Mucosa of rectum (tissue), 2 donors: Measurements from ENCODE around the gene ARHGAP15.

Source experiments
- H3K27ac ChIP-seq, 2 donors: one replicate each; pipeline ENCODE4 v1.7.0; 2013; ENCODE audit warnings: inconsistent platforms in 2 of 2, low read depth in 2 of 2, low read length in 2 of 2
- H3K27me3 ChIP-seq, 2 donors: one replicate each; pipeline ENCODE4 v1.7.0; 2013; ENCODE audit warnings: low read length in 2 of 2; ENCODE audit not compliant: control insufficient read depth in 2 of 2, insufficient read depth in 2 of 2
- H3K36me3 ChIP-seq, 2 donors: one replicate each; pipeline ENCODE4 v1.7.0; 2013; ENCODE audit warnings: low read length in 2 of 2; ENCODE audit not compliant: control insufficient read depth in 2 of 2, insufficient read depth in 2 of 2
- H3K4me1 ChIP-seq, 2 donors: one replicate each; pipeline ENCODE4 v1.7.0; 2013; ENCODE audit warnings: low read length in 2 of 2, mild to moderate bottlenecking in 1 of 2; ENCODE audit not compliant: control insufficient read depth in 2 of 2, insufficient read depth in 2 of 2
- H3K4me3 ChIP-seq, 2 donors: one replicate each; pipeline ENCODE4 v1.7.0; 2013; ENCODE audit warnings: low read length in 2 of 2
- H3K9ac ChIP-seq, 2 donors: one replicate each; pipeline ENCODE4 v1.7.0; 2013; ENCODE audit warnings: low read length in 2 of 2, low read depth in 1 of 2, mild to moderate bottlenecking in 1 of 2
- H3K9me3 ChIP-seq, 2 donors: one replicate each; pipeline ENCODE4 v1.7.0; 2013; ENCODE audit warnings: low read length in 2 of 2; ENCODE audit not compliant: control insufficient read depth in 2 of 2
- donor health status: healthy.
- donor health status: Normal muscosa, but diverticular disease.

Gene ARHGAP15

DNA sequence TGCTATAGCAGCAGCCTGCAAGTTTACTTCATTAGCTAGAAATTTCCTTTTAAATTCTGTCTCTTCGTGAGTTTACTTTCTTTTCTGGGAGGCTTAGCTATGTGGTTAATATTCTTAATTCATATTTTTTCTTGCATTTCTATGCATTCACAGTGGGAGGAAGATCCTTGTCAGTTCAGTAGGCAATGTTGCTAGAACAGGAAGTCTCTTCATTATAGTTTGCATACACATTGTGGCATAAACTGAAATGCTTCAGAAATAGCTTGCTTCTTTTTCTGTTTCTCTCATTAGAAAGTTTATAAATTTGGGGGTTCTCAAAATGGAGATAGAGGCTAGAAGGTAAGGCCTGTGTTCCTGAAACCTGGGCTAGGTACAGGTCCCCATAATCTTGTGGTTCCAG is 8.1 kb upstream of the ARHGAP15 start:
- Histone ChIP-seq H3K4me1 (no peaks in the 10 kb centered on the region), H3K9ac (no peak overlapping the region), H3K27me3 (no peaks in the 10 kb centered on the region), H3K36me3 (no peaks in the 10 kb centered on the region), H3K4me3 (no peak overlapping the region), H3K9me3 (no peaks in the 10 kb centered on the region), H3K27ac (no peak overlapping the region)

DNA sequence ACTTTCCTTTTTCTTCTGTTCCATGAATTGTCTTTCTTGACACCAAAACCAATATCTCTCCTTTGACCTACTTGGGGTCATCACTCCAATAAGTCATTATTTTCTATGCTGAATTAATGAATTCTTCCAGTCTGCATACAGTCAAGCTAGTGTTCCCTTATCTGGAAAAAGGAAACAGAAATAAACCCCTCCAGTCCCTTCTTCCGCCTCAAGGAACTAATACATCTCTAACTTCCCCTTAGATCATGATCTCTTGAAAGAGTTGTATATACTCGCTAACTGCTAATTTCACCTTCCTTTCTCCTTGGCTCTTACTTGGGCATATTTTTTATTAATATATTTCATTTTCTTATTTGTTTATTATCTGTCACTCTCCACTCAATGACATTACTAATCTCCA is 7.3 kb upstream of the ARHGAP15 start:
- Histone ChIP-seq H3K9me3 (no peaks in the 10 kb centered on the region), H3K27me3 (no peaks in the 10 kb centered on the region), H3K4me1 (no peaks in the 10 kb centered on the region), H3K27ac (no peak overlapping the region), H3K4me3 (no peak overlapping the region), H3K36me3 (no peaks in the 10 kb centered on the region), H3K9ac (no peak overlapping the region)

DNA sequence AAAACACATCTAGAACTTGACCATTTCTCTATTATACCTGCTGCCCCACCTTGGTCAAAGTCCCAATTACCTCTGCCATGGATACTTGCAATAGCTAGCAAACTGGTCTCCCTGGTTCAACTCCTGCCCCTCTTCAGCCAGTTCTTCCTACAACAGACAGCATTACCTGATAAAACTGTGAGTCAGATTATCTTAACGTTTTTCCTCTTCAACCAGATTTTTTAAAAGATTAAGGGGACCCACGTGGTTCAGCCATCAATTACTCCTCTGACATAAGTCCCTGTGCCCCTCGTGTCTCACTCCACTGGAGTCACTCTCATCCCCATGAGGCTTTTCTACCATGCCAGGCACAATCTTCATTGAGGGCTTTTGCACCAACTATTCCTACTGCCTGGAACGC is 5.3 kb upstream of the ARHGAP15 start:
- Histone ChIP-seq H3K27ac (no peak overlapping the region), H3K4me3 (no peak overlapping the region), H3K9ac (no peak overlapping the region), H3K36me3 (no peaks in the 10 kb centered on the region), H3K4me1 (no peaks in the 10 kb centered on the region), H3K9me3 (no peaks in the 10 kb centered on the region), H3K27me3 (no peaks in the 10 kb centered on the region)

DNA sequence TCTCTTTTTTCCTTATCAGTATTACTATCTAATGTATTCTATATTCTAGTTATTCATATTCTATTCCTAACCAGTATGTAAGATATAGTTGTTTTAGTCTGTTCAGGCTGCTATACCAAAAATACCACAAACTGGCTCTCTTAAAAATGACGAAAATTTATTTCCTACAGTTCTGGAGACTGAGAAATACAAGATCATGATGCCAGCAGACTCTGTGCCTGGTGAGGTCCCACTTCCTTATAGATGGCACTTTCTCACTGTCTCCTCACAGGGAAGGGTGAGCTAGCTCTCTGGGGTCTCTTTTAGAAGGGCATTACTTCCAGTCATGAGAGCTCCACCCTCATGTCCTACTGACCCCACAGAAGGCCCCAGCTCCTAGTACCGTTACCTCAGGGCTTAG is 4.8 kb upstream of the ARHGAP15 start:
- H3K27me3 ChIP-seq, result no peaks in the 10 kb centered on the region
- no peaks in the 10 kb centered on the region for H3K9me3 ChIP-seq
- no peaks in the 10 kb centered on the region for H3K4me1 ChIP-seq

GRCh38 chr2:143125717-143126116 is 3.5 kb upstream of the ARHGAP15 start:
- no peak overlapping the region for H3K4me3 ChIP-seq
- no peaks in the 10 kb centered on the region for H3K27me3 ChIP-seq
- no peaks in the 10 kb centered on the region for H3K9me3 ChIP-seq
- H3K9ac ChIP-seq, result no peak overlapping the region
- no peaks in the 10 kb centered on the region for H3K4me1 ChIP-seq
- H3K27ac ChIP-seq, result no peak overlapping the region
- no peaks in the 10 kb centered on the region for H3K36me3 ChIP-seq

More for the DNA sequence above, 4.8 kb upstream of the ARHGAP15 start:
- Histone ChIP-seq H3K9ac (no peak overlapping the region), H3K36me3 (no peaks in the 10 kb centered on the region), H3K27ac (no peak overlapping the region), H3K4me3 (no peak overlapping the region)

DNA sequence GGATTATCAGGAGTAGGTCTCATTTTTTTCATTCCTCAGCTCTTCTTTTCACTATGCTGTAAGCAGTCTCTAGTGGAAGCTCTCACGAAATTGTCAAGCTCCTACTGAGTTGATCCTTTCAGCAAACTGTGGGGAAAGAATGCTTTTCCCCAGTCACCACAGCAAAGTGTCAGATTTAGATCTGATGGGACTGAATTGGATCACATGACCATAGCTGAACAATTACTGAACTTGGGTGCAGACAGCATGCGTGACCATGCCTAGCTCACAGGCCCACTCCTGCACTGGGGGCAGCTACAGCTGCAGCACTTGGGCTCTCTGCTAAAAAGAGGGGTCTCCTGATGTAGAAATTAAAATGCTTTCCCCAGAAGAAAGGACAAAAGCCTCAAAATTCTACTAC is 3.1 kb downstream of the ARHGAP15 start:
- Histone ChIP-seq H3K9me3 (no peaks in the 10 kb centered on the region), H3K27ac (no peak overlapping the region), H3K4me3 (no peak overlapping the region), H3K4me1 (no peaks in the 10 kb centered on the region), H3K36me3 (no peaks in the 10 kb centered on the region), H3K27me3 (no peaks in the 10 kb centered on the region), H3K9ac (no peak overlapping the region)

GRCh38 chr2:143133783-143134182 is 4.6 kb downstream of the ARHGAP15 start:
- H3K4me3 ChIP-seq, result no peak overlapping the region
- no peaks in the 10 kb centered on the region for H3K27me3 ChIP-seq
- H3K9me3 ChIP-seq, result no peaks in the 10 kb centered on the region
- no peaks in the 10 kb centered on the region for H3K36me3 ChIP-seq
- H3K9ac ChIP-seq, result no peak overlapping the region
- H3K4me1 ChIP-seq, result no peaks in the 10 kb centered on the region
- H3K27ac ChIP-seq, result no peak overlapping the region

DNA sequence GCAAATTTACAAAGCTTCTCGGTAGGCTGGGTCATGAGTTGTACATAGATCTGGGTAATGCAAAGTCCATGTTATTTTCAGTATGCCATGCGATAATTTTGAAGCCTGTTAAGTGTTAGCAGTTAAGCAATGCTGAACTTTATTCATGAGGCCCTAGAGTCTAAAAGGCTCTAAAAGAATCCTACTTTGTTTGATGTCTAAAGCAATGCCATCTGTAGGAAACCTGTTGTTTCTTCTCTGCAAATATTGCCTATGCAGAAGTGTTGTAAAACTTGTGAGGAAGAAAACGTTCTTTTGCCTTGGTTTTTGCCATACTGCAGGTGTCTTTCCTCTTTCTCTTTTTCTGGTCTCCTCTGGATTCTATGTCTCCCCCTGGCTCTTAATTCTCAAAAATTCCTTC is 9.1 kb downstream of the ARHGAP15 start:
- H3K27ac ChIP-seq, result no peak overlapping the region
- no peaks in the 10 kb centered on the region for H3K27me3 ChIP-seq

DNA sequence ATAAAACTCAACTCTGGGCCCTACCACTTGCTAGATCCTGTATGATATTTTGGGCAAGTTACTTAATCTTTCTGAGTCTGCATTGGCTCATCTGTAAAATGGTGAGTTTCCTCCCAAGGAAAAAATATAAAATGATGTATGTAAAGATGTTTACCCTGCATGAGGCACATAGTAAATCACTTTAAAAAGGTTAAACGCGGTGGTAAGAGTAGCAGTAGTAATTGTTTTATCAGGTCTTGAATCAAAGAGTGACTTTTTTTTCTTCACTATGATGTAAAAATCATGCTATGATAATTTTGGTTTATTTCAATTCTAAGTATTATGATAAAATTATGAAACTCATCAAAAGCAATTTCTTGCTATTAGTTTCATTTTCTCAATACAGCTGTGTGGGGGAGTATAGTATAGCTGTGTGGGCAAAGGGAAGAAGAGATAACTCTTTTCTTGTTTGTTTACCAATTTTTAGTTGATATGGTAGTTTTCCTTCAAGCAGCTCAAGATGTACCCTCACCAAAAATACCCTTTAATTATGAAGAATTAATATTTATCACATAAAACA is 10.7 kb downstream of the ARHGAP15 start:
- no peaks in the 10 kb centered on the region for H3K27me3 ChIP-seq
- no peaks in the 10 kb centered on the region for H3K9me3 ChIP-seq
- H3K9ac ChIP-seq, result no peak overlapping the region
- no peaks in the 10 kb centered on the region for H3K4me1 ChIP-seq
- H3K4me3 ChIP-seq, result no peak overlapping the region
- H3K27ac ChIP-seq, result no peak overlapping the region
- no peaks in the 10 kb centered on the region for H3K36me3 ChIP-seq

More for the DNA sequence above, 9.1 kb downstream of the ARHGAP15 start:
- Histone ChIP-seq H3K36me3 (no peaks in the 10 kb centered on the region), H3K4me1 (no peaks in the 10 kb centered on the region), H3K9ac (no peak overlapping the region), H3K9me3 (no peaks in the 10 kb centered on the region), H3K4me3 (no peak overlapping the region)

GRCh38 chr2:143140864-143141661 is 11.8 kb downstream of the ARHGAP15 start:
- no peak overlapping the region for H3K27ac ChIP-seq
- H3K9me3 ChIP-seq, result no peaks in the 10 kb centered on the region
- H3K27me3 ChIP-seq, result no peaks in the 10 kb centered on the region
- H3K4me1 ChIP-seq, result no peaks in the 10 kb centered on the region
- H3K4me3 ChIP-seq, result no peak overlapping the region
- no peak overlapping the region for H3K9ac ChIP-seq
- no peaks in the 10 kb centered on the region for H3K36me3 ChIP-seq
